ENCODE data around the gene PRKAG2.
A peak's percentile ranks its signal among the peaks of the same experiment; 100 is the strongest.

The PRKAG2 gene

DNA sequence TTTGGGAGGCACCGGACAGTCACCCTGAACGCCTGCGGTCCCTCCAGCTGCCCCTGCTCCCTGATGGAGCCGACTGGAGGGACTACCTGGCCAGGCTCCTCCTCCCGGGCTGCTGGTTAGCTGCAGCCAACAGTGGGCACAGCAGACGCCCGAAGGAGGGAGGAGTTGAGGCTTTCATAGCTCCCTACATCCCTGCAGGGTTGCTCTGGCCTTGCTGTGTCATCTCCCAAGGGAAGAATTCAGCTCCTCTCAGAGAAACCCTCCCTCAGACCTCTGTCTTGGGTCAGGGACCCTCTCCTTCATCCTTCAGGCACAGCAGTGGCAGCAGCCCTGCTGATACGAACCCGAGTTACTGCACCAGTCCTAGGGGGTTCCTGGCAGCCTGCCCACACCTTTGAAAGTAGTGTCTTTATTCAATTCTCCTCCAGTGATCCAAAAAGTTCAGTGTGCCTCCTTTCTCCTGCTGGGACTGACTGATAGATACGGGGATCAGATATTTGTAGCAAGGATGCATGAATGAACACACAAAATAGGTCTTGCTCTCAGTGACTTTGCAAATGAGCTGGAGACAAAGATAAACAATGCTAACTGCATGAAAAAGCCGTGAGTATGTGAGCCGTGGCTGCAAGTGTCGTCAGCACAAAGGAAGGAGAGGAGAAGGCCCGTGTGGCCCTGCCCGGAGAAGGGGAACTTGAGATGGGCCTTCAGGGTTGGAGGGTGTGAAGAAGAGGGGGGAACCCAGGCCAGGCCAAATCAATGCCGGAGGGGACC lies 136.6 kb downstream of the PRKAG2 start:
- DNase-seq = no peak

DNA sequence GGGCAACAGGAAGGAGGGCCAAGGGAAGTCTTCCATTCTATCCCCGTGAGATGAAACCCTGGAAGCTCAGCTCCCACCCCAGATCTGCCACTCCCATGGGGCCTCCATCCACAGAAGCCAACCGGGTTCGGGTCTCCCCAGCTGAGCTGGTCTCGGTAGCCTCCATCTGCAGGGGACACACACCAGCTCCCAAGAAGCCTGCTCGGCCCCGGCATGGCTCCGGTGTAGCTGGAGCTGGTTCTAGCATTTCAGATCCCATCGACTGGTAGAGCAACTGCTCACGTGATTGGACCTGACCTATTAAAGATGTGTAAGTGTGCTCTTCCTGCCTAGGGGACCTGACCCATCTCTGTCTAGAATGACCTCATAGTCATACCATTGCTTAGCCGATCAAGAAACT lies 138.0 kb downstream of the PRKAG2 start:
- no peak for DNase-seq

DNA sequence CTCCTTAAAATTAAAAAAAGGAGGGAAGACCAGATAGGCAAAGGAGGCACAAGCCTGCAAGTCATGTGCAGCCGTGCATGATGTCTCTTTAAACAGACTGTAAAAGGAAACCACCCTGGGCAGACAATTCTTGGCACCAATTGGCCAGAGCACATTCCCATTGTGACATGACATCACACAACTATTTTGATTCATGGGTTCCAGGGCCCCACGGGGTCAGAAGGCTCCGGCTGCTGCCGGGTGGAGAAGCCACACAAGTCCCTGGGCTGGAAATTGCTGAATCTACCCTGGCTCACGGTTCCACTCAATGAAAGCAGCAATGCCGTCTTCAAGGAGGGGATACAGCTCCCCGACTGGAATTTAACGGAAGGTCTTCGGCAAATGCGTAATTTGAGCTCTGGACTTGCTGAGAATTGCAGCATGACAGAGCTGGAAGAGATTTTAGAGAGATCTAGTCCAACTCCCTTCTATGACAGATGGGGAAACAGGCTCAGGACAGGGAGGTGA lies 140.5 kb downstream of the PRKAG2 start:
- DNase-seq = no peak

DNA sequence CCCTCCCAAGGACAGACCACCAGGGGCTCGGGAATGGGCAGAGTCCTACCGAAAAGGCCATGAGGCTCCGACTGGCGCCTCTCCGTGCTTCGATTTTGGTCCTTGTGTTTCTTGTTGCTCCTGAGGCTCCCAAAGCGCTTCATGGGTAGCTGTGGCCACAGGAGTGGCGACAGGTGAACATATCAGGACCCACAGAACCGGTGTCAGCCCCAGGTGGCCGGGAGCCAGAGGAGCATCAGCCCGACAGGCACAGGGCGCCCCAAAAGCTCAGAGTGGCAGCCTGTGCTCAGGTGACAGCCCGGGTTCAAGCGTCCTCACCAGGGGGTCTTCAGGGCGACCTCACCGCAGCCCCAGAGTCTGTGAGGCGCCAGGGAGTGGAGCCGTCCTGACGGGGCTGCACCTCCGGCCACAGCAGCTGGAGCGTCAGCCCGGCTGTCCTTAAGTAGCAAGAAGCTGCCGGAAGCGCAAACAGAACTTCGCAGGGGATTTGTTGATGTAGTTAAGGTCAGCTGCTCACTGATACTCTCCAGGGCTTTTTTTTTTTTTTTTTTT lies 141.0 kb downstream of the PRKAG2 start:
- no peak for DNase-seq

DNA sequence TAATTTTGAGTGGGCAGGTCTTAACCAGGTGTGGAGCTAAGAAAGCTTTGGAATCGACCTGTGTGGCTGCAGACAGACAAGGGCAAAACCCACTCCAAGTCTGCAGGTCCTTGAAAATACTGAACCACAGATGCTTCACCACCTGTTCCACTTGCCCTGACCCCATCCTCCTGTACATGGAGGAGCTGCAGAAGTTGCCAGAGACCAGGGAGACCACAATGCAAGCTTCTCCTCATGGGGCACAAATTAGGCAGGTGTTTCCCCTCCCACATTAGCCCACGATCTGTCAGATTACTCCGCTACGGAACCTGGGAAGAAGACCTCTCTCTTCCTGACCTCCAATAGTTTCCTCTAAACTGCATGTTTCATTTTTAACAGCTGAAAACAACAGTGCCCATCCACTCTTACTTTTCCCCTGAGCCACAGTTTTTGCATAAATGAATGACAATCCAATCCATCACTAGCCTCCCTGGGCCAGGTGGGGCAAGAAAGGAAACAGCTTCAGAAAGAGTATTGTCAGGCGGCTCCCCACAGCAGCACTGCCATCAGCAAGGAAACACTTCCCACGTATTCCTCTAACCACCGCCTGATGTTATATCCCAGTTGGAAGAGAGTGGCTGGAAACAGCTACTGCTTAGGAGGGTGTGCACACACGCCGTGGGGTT lies 141.6 kb downstream of the PRKAG2 start:
- no peak for DNase-seq

DNA sequence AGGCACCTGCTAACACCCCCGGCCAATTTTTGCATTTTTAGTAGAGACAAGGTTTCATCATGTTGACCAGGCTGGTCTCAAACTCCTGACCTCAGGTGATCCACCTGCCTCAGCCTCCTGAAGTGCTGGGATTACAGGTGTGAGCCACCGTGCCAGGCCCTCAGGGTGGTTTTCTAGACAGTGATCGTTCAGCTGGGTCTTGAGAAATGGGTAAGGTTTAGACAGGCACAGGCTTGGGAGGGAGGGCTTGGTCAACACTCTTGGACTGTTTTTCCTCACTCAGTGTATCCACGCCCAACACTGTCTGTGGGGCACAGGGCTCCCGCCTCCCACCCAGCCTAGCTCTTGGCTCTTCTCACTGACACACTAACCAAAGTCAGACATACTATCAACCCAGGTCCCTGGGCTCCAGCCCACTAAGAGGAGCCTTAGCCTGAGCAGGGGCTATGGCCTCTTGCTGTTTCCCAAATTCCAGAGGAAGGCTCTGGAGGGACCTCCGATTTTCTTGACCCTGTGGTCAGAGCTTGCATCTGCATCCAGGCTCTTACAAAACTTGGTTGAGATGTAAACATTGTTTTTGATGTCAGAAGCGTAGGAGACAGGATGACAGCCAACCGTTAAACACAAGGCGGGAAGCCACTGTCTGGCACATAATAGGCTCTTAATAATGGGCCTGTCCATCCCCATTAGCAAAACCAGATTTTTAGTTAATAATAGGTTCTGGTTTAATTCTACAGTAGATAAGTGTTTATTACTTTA lies 143.9 kb downstream of the PRKAG2 start:
- DNase-seq = no peak

DNA sequence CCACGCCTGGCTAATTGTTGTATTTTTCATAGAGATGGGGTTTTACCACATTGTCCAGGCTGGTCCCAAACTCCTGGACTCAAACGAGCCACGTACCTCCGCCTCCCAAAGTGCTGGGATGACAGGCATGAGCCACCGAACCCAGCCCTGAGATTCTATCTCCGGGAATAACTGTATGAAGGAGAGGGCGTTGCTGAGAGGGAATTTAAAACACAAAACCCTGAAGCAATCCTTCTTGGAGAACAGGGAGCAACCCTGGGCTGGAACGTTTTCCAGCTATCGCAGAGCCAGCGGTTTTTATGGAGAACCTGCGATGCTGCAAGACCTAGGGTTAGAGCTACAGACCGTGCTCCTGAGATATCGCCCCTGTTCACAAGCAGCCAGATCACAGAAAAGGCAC lies 144.6 kb downstream of the PRKAG2 start:
- no peak for DNase-seq

DNA sequence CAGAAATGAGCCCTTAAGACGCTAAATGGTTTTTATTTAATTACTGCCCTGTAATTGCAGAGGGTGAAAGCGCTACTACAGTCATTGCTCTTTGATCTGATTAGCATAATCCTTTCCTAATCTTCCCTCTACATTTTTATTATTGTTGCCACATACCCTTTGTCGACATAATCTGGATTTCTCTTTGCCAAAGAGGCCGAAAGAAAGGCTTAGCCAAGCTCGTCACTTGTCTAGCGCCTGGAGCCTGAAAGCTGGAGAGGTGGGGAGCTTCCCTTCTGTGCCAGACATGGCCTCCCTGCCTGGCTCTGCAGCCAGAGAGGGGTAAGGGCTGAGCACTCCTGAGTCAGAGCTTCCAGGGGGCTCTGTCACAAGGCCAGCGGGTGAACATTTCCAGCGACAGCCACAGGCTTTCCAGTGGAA lies 145.9 kb downstream of the PRKAG2 start:
- DNase-seq = no peak

DNA sequence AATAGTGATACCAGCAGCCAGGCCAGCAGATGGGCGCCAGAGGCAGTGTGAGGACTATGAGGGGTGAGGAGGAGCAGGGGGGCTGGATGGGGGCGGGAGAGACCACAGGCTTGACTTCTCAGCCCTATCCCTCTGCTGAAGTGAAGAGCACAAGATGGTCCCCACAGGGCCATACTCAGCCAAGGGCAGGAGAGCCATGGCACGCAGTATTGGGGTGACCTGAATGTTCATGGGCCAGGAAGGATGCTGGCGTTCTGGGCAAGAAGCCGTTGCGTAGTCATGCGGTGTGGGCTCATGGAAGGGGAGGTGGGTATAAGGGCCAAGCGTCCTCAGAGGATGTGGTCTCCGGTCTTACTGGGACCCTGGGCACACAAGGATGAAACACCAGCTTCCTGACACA lies 146.3 kb downstream of the PRKAG2 start:
- no peak for DNase-seq

DNA sequence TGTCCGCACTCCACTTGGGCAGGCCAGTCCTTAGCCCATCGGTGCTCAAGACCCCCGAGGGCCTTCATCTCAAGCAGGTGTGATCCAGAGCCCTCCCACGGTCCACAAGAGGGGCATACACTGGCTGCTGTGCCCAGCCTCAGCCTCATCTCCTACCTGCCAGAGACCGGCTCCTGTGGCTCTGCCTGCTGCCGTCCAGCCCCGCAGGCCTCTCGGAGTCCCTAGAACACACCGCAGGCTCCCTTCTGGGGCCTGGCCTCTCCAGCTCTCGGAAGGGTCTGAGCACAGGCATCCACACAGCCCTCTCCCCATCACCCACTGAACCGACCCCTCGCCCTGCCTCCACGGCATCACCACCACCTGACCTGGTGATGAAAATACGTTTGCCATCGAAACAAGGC lies 147.4 kb downstream of the PRKAG2 start:
- DNase-seq = no peak

DNA sequence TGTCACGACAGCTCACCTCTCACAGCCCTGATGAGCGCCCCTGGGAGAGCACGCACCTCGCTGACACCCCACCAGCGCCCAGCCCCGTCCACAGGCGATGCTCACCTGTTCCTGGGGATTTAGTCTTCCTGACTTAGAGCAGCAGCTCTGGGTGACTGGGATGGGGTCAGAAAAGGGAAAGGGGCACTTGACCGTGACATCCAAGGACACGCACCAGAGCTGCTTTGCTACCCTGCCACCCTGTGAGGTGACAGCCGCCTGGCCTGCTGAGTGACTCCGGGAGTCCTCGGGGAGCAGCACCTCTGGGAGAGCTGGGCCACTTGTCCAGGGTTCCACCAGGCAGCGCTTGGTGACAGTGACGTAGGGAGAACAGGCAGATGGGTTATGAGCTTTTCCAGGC lies 148.2 kb downstream of the PRKAG2 start:
- no peak for DNase-seq

DNA sequence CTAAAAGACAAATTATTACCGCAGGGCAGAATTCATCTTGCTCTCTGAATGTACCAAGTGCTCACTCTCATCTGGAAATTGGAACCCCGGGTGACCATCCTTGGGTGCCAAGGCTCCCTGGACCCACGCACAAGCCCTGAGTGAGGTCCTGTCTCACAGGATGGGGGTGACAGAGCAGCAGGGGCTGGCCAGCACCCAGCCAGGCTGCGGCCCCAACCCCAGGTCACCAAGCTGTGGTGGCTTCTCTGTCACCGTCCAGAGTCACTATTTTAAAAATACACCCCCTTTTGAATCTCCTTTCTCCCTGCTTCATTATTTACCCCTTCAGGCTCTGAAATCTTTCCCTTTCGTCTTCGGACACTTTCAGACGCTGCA lies 148.6 kb downstream of the PRKAG2 start:
- no peak for DNase-seq

DNA sequence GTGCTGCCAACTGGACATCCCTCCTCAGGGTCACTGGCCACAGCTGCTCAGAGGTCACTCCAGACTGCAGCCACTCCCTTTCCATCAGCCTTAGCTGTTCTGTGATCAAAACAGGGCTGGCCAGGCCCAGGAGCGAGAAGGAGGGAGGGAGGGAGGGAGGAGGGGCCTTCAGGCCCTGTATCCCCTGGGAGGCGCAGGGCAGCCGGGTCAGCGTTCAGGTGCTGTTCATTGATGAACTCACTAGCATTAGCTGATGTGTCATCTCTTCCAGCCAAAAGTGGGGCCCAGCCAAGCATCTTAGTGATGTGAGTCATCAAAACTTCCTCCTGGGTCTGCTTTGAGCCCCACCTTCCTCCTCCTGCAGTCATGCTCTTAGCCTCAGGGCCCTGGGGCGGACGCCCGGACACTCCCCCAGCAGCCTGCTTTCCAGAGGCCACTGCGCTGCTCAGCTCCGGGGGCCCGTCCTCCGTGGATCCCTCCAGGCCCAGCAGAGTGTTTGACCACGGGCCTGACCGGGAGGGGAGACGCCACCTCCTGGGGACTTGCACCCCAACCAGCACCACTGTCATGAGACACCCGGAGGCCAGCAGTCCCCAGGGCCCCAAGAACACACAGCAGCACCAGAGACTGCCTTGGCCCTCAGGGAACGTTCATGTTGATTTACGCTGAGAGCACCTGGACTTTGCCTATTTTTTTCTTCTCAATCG lies 149.2 kb downstream of the PRKAG2 start:
- DNase-seq = peak in 1 of 5 donors; percentile 73

DNA sequence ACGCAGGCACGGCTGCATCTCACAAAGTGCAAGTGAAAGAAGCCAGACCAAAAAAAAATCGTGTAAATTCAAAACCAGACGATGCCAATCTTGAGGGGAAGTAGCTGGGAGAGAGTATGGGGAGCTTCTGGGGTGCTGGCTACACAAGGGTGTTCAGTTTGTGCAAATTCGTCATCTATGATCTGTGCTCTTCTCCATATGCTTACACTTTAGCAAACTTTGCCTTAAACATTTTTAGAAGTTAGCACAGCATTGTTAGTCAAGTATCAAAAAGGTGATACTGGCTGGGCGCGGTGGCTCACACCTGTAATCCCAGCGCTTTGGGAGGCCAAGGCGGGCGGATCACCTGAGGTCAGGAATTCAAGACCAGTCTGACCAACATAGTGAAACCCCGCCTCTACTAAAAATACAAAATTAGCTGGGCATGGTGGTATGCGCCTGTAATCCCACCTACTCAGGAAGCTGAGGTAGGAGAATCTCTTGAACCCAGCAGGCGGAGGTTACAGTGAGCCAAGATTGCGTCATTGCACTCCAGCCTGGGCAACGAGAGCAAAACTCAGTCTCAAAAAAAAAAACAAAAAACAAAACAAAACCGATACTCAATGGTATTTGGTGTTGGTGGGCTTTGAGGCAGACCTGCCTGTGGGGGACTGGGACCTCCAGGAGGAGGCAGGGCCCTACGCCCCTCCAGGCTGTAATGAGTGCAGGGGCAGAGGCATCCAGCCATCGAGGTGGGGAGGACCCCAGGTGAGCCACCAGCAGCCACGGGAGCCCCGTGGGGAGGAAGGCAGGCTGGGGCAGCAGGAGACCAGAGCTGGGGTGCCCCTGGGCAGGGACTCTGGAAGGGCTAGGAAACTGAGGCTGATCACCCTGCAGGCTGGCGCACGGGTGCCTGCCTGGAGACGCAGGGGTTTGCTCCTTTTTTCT lies 150.0 kb downstream of the PRKAG2 start:
- no peak for DNase-seq

DNA sequence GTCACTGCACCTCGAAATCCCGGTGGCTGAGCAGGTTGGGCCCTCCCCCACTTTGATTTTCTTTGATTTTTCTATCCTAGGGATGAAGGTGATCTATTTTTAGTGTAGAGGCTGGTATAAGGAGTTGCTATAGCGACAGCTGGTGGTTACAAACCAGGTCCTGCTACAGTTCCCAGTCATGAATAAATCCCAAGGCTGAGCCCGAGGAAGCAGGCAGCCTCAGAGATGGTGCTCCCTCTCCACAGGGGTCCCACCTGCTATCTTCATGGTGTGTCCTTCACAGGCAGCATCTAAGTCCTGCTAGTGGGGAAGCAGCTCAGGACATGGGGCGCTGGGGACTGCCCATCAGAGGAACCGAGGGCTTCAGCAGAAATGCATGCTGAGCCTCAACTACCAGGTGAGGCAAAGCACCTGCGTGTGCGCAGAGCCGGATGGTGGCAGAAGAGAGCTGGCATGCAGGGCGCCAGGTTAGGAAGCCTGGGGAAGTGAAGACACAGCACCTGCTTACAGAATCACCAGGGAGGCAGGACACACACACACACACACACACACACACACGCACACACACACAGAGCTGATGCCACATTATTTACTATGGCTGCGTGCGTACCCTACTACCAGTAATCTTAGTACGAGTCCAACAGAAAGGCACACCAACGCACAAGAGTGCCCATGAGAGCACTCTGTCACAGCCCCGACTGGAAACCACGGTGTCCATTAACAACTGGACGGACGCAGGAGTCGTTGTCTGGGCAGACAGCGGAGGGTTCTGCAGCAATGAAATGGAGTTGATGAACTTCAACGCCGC lies 150.9 kb downstream of the PRKAG2 start:
- no peak for DNase-seq

DNA sequence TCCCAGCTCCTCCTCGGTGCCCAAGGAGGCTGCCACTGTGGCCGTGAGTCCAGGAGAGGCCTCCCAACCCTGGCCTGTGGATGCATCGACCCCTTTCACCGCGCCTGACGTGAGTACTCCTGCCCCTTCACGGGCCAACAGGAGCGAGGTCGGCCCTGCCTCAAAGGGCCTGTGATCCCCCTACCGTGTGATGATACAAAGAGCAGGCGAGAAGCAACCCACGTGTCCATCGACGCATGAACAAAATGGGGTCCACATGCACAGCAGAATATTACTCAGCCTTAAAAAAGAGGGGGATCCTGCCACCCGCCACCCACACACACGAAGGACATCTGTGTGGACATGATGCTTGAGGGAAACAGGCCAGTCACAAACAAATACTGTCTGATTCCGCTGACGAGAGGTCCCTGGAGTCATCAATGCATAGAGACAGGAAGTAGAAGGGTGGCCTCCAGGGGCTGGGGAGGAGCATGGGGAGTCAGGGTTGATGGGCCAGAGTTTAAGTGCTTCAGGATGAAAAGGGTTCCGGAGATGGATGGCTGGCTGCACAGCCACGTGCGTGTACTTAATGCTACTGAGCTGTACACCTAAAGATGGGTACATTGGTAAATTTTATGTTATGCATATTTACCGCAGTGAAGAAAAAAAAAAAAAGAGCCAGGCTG lies 151.9 kb downstream of the PRKAG2 start:
- no peak for DNase-seq

DNA sequence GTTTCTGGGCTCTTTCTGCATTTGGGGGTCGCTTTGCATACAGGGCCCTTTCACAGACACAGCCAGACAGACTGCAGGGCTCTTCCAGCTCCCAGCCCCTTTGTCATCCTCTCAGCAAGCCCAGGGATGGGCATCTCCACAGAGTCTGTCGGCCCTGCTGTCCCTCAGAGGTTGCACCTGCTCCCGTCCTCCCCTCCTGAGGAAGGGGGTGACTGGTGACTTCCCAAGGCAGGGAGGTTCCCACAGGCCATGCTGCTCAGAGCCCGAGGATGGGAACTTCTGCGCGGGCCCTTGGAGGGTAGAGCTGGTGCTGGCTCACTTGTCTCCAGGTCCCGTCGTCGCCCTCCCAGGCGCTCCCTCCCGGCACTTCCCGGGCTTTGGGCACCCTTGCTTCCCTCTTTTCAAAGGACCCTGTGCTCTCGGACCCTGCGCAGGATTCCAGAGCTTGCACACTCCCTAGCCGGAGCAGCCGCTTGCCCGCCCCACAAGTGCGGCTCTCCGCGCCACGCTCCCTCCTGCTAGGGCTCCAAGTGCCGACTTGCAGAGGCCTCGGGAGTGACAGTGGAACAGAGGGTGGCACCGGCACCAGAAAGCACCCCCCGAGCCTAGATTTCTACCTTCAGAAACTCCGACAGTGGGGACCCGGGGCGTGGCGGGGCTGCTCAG lies 152.5 kb downstream of the PRKAG2 start:
- DNase-seq = no peak

DNA sequence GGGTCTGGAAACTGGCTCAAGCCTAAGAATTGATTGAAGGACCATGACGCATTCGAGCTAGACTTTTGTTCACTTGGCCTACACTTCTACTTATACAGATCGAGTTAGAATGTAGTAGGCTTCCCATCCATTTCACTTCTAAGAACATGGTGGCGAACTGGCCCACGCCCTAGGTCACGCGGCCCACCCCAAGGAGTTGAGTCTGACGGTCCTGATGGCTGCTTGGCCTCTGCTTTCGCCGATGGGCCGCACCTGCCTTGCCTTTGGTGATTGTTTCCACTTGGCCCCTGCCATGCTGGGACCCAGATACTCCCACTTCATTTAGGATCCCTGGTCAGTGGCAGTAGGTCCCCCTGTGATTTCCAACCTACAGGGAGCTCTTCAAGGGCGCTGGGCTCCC lies 153.6 kb downstream of the PRKAG2 start:
- DNase-seq = no peak

DNA sequence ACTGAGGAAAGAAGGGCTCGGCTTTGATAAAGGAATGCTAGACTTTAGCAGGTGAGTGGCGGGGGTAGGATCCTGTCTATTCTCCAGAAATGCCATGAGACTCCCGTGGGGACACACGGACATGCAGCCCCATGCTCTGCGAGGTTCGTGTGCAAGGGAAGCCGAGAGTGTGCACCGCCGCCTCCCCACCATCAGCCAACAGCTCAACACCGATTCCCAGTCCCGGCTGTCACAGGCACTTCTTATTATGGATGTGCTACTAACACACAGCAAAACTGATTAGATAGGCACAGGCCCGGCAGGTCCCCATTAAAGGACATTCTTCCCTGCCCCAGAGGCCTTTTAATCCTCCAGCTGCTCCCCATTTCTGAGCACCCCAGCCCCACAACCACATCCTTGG lies 154.4 kb downstream of the PRKAG2 start:
- DNase-seq = no peak

DNA sequence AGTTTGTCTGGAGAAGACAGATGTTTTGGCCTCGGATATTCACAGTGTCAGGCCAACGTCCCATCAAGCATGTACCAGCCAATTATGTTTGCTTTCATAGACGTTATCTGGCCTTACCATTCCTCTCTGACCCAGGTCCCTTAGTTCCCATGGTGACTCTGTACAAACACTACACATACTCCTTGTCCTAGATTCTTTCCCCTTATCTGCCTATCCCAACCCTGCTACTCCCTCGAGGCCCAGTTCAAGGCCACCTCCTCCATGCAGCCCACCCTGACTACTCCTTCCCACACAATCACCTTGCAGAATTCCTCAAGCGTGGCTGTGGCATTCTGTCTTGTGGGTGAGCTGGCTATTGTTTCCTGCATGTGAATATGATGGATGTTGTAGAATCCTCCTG lies 155.2 kb downstream of the PRKAG2 start:
- no peak for DNase-seq
